Caco-2 (cell line): ENCODE data around the gene TSTD2. TPM values are rescaled to one million over a fixed set of nuclear protein-coding genes. Genes with fewer than 3 reads are reported as not detected.

Source experiments
- BruUV-seq: library from RNA; stranded (reverse); fragments of 400-500 nt; replicated peaks from 2 replicates; lab custom pipeline; 2021; lab: Mats Ljungman, UMichigan
- CTCF ChIA-PET: fragments of 300-600 bp; sonication (Branson Sonifier 250); formaldehyde crosslinking; loops from one replicate; lab custom pipeline; 2022; ENCODE audit warnings: antibody characterized with exemption; lab: Charles Lee
- POLR2A ChIA-PET: fragments of 300-600 bp; sonication (Branson Sonifier 250); formaldehyde crosslinking; loops from one replicate; lab custom pipeline; 2022; ENCODE audit warnings: antibody characterized with exemption; lab: Charles Lee
- DNase-seq, 2 experiments: peaks; one replicate each; pipeline versions ENCODE4 v3.0.0 to v3.0.0-alpha.2; 2020 to 2022
- H3K27me3 ChIP-seq: replicated peaks from 2 replicates; pipeline ENCODE4 v1.6.0; 2011; ENCODE audit warnings: low read length; ENCODE audit not compliant: control insufficient read depth, insufficient read depth
- H3K36me3 ChIP-seq: 2 replicates; pipeline ENCODE4 v1.5.1; 2011; ENCODE audit warnings: low read length; ENCODE audit not compliant: control insufficient read depth, insufficient read depth
- H3K4me1 ChIP-seq: fragments of 250-450 bp; sonication (Bioruptor Pico); 2 replicates; pipeline ENCODE4 v1.5.1; 2020; ENCODE audit warnings: mild to moderate bottlenecking
- H3K4me3 ChIP-seq: 2 replicates; pipeline ENCODE4 v1.5.1; 2011; ENCODE audit warnings: low read depth, mild to moderate bottlenecking, control low read depth, low read length
- H3K9me3 ChIP-seq: fragments of 250-450 bp; sonication (Bioruptor Pico); 2 replicates; pipeline ENCODE4 v1.5.1; 2020; ENCODE audit warnings: mild to moderate bottlenecking, moderate library complexity
- H3K27ac Mint-ChIP-seq: one replicate; pipeline ENCODE4 v1.8.0; 2022; ENCODE audit warnings: mixed read lengths; ENCODE audit not compliant: unreplicated experiment
- H3K27me3 Mint-ChIP-seq: one replicate; pipeline ENCODE4 v1.8.0; 2022; ENCODE audit warnings: mixed read lengths; ENCODE audit not compliant: insufficient read depth, unreplicated experiment
- H3K36me3 Mint-ChIP-seq: one replicate; pipeline ENCODE4 v1.8.0; 2022; ENCODE audit warnings: mild to moderate bottlenecking, mixed read lengths; ENCODE audit not compliant: insufficient read depth, unreplicated experiment
- H3K4me1 Mint-ChIP-seq: one replicate; pipeline ENCODE4 v1.8.0; 2022; ENCODE audit warnings: low read depth, mixed read lengths; ENCODE audit not compliant: unreplicated experiment
- H3K4me3 Mint-ChIP-seq: one replicate; pipeline ENCODE4 v1.8.0; 2022; ENCODE audit warnings: mild to moderate bottlenecking, moderate library complexity, mixed read lengths; ENCODE audit not compliant: unreplicated experiment
- H3K9me3 Mint-ChIP-seq: one replicate; pipeline ENCODE4 v1.8.0; 2022; ENCODE audit warnings: mixed read lengths; ENCODE audit not compliant: unreplicated experiment
- intact Hi-C: fragments of 100-400 bp; cut with micrococcal nuclease; formaldehyde crosslinking; loops from one replicate; pipeline ENCODE4 v1.10.0; 2022; ENCODE audit not compliant: unreplicated experiment
- total RNA-seq: library from RNA; stranded (reverse); gene quantifications from 2 replicates; pipeline ENCODE4 v1.2.3, GENCODE V29; 2022
- TF ChIP-seq, protein P1 (sequence below), 2 experiments: fragments of 200-600 bp in 1 of 2; IDR thresholded peaks; 1 replicate in 1 of 2; 2 replicates in 1 of 2; pipeline versions ENCODE4 v1.5.1 to v1.8.0; 2011 to 2022; ENCODE audit warnings: antibody characterized with exemption in 1 of 2, control low read depth in 1 of 2, inconsistent platforms in 1 of 2, low read depth in 1 of 2, low read length in 1 of 2, mild to moderate bottlenecking in 1 of 2, moderate library complexity in 1 of 2; ENCODE audit not compliant: insufficient read depth in 1 of 2, severe bottlenecking in 1 of 2, unreplicated experiment in 1 of 2

TSTD2 gene
- total RNA-seq, 1 experiment from 2014 or later: 20.7 TPM

DNA sequence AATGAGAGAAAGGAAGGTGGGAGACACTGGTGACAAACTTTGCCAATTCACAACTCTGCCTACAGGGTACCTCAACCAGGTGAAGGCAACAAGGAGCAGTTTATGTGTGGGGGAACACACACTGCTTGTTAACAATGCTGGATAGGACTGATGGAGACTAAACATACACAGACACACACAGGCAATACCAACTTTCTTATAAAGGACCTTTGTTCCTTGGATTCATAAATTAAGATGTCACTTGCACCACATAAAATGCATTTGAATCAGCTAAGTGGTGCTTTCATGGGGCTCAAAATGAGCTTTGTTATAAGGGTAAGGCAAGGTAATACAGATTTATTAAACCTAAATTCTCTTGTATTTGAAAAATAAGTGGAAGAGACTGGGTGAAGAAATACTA is 4.0 kb downstream of the TSTD2 start:
- no peak overlapping the region for H3K4me3 Mint-ChIP-seq
- Histone ChIP-seq H3K27me3 (no peaks in the 10 kb centered on the region; the same call in 1 of the 2 replicates), H3K9me3 (no peaks in the 10 kb centered on the region), H3K4me1 (no peaks in the 10 kb centered on the region), H3K36me3 (no peaks in the 10 kb centered on the region; the same call in 1 of the 2 replicates), H3K4me3 (no peak overlapping the region)
- no peaks in the 10 kb centered on the region for H3K9me3 Mint-ChIP-seq
- peaks cover 44% of the 10 kb centered on the region for H3K36me3 Mint-ChIP-seq
- TF ChIP-seq, protein P1, sequence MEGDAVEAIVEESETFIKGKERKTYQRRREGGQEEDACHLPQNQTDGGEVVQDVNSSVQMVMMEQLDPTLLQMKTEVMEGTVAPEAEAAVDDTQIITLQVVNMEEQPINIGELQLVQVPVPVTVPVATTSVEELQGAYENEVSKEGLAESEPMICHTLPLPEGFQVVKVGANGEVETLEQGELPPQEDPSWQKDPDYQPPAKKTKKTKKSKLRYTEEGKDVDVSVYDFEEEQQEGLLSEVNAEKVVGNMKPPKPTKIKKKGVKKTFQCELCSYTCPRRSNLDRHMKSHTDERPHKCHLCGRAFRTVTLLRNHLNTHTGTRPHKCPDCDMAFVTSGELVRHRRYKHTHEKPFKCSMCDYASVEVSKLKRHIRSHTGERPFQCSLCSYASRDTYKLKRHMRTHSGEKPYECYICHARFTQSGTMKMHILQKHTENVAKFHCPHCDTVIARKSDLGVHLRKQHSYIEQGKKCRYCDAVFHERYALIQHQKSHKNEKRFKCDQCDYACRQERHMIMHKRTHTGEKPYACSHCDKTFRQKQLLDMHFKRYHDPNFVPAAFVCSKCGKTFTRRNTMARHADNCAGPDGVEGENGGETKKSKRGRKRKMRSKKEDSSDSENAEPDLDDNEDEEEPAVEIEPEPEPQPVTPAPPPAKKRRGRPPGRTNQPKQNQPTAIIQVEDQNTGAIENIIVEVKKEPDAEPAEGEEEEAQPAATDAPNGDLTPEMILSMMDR (IDR thresholded peaks at IDR 0.05; ENCODE audit: insufficient read depth in 1 of 2, low read depth in 1 of 2, low read length in 1 of 2, severe bottlenecking in 1 of 2, unreplicated experiment in 1 of 2): no peak
- ChIA-PET CTCF (no interaction called here), POLR2A (no interaction called here)
- H3K27me3 Mint-ChIP-seq: no peaks in the 10 kb centered on the region
- intact Hi-C loops: no loop called here
- H3K4me1 Mint-ChIP-seq: peaks cover 6% of the 10 kb centered on the region
- BruUV-seq: no TSS peak
- no peak overlapping the region for H3K27ac Mint-ChIP-seq
- no peak for DNase-seq

DNA sequence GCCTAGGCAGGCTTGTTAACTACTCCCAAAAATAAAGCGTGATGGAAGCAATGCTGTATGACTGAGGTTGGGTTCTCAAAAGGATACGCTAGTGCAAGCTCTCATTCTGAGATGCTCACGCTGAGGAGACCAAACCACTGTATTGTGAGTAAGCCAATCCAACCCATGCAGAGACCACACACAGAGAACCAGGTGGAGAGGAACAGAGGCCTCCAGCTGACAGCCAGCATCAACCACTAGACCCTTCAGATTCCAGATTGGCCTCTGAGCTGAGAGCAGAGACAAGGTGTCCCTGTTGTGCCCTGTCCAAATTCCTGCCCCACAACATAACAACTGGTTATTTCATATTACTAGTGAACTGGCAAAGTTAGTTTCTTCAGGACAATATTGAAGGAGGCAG is 4.5 kb downstream of the TSTD2 start:
- Mint-ChIP-seq H3K36me3 (peaks cover 43% of the 10 kb centered on the region), H3K27ac (no peak overlapping the region), H3K27me3 (no peaks in the 10 kb centered on the region), H3K4me3 (no peak overlapping the region), H3K9me3 (no peaks in the 10 kb centered on the region), H3K4me1 (peaks cover 6% of the 10 kb centered on the region)
- intact Hi-C loops: no loop called here
- no peaks in the 10 kb centered on the region; the same call in 1 of the 2 replicates for H3K27me3 ChIP-seq
- no peak for DNase-seq
- TF ChIP-seq, protein P1 (IDR thresholded peaks at IDR 0.05; ENCODE audit: insufficient read depth in 1 of 2, low read depth in 1 of 2, low read length in 1 of 2, severe bottlenecking in 1 of 2, unreplicated experiment in 1 of 2): no peak
- H3K4me3 ChIP-seq: no peak overlapping the region
- H3K36me3 ChIP-seq: no peaks in the 10 kb centered on the region; the same call in 1 of the 2 replicates
- no TSS peak for BruUV-seq
- CTCF ChIA-PET: no interaction called here
- no peaks in the 10 kb centered on the region for H3K9me3 ChIP-seq
- no peaks in the 10 kb centered on the region for H3K4me1 ChIP-seq
- POLR2A ChIA-PET: no interaction called here

DNA sequence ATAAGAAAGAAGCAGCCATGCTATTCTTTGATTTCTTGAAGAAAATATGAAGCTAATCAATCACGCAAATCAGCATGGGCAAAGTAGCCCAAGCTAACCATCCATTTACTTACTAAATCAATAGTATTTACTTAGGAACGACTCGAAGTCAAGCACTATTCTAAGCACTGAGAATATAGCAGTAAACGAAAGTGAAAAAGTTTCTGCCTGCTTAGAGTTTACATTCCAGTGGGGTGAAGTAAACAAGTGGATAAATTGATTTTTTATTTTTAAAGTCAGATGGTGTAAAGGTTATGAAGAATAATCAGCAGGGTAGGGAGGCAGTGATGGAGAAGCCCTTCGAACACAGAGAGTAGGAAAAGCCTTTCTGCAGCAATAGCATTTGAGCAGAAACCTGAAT is 5.5 kb downstream of the TSTD2 start:
- intact Hi-C loops: no loop called here
- Histone ChIP-seq H3K9me3 (no peaks in the 10 kb centered on the region), H3K27me3 (no peaks in the 10 kb centered on the region; the same call in 1 of the 2 replicates), H3K4me3 (no peak overlapping the region), H3K36me3 (no peaks in the 10 kb centered on the region; the same call in 1 of the 2 replicates), H3K4me1 (no peaks in the 10 kb centered on the region)
- TF ChIP-seq, protein P1 (IDR thresholded peaks at IDR 0.05; ENCODE audit: insufficient read depth in 1 of 2, low read depth in 1 of 2, low read length in 1 of 2, severe bottlenecking in 1 of 2, unreplicated experiment in 1 of 2): no peak
- Mint-ChIP-seq H3K4me3 (no peak overlapping the region), H3K9me3 (peaks cover 9% of the 10 kb centered on the region), H3K27me3 (no peaks in the 10 kb centered on the region), H3K4me1 (peaks cover 6% of the 10 kb centered on the region), H3K27ac (no peak overlapping the region), H3K36me3 (peaks cover 42% of the 10 kb centered on the region)
- POLR2A ChIA-PET: no interaction called here
- DNase-seq: no peak
- no TSS peak for BruUV-seq
- CTCF ChIA-PET: no interaction called here
